ENCODE results near the gene VAX1. TPM values are rescaled to one million over a fixed set of nuclear protein-coding genes. Genes with fewer than 3 reads are reported as not detected.

VAX1 gene
- total RNA-seq, 1 experiment from 2014 or later: 0.04 TPM

DNA sequence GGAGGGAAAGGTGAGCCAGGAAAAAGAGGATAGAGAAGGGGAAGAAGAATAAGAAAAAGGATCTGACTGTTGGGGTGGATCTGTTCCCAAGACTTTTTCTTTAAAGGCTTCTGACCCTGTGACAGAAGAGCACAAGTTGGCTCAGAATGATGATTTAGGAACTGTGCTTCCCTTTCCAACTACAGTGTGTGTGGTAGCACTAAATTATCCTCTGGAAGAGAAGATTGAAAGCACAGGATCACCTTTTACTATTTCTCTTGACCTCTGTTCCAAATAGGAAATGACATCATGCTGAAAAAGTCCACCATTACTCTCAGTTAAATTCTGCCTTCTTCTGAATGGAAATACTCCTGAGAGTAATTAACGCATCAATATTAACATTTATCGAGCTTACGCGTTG, 47.2 kb downstream of the VAX1 start:
- Mint-ChIP-seq H3K4me1 (peaks cover 21% of the 10 kb centered on the region), H3K27me3 (ENCODE audit: low read depth) (peaks cover 2% of the 10 kb centered on the region; the same call in 1 of the 2 replicates), H3K4me3 (no peak overlapping the region), H3K9me3 (no peaks in the 10 kb centered on the region), H3K36me3 (no peaks in the 10 kb centered on the region), H3K27ac (no peak overlapping the region)
- CTCF ChIA-PET: interaction anchor here (0.6 to 1.2 kb wide), 2 partner anchors 84 to 449 kb away, joined by 3 read pairs; no protein-coding TSS in a partner anchor
- DNase-seq (ENCODE audit: low spot score) (no peak), ATAC-seq (no peak)
- TF ChIP-seq ZNF317 (CRISPR knock-in tag; IDR thresholded peaks at IDR 0.05; ENCODE audit: borderline replicate concordance, low read depth) (no peak), FOXK1 (CRISPR knock-in tag; IDR thresholded peaks at IDR 0.05) (no peak), ELF4 (CRISPR knock-in tag; IDR thresholded peaks at IDR 0.05; ENCODE audit: low read depth) (no peak), CREB1 (CRISPR knock-in tag; IDR thresholded peaks at IDR 0.05) (no peak), CBFB (CRISPR knock-in tag; IDR thresholded peaks at IDR 0.05; ENCODE audit: low read depth) (no peak)
- TF ChIP-seq, protein P1, sequence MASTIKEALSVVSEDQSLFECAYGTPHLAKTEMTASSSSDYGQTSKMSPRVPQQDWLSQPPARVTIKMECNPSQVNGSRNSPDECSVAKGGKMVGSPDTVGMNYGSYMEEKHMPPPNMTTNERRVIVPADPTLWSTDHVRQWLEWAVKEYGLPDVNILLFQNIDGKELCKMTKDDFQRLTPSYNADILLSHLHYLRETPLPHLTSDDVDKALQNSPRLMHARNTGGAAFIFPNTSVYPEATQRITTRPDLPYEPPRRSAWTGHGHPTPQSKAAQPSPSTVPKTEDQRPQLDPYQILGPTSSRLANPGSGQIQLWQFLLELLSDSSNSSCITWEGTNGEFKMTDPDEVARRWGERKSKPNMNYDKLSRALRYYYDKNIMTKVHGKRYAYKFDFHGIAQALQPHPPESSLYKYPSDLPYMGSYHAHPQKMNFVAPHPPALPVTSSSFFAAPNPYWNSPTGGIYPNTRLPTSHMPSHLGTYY (CRISPR knock-in tag; IDR thresholded peaks at IDR 0.05): no peak
- TF ChIP-seq, protein P2, sequence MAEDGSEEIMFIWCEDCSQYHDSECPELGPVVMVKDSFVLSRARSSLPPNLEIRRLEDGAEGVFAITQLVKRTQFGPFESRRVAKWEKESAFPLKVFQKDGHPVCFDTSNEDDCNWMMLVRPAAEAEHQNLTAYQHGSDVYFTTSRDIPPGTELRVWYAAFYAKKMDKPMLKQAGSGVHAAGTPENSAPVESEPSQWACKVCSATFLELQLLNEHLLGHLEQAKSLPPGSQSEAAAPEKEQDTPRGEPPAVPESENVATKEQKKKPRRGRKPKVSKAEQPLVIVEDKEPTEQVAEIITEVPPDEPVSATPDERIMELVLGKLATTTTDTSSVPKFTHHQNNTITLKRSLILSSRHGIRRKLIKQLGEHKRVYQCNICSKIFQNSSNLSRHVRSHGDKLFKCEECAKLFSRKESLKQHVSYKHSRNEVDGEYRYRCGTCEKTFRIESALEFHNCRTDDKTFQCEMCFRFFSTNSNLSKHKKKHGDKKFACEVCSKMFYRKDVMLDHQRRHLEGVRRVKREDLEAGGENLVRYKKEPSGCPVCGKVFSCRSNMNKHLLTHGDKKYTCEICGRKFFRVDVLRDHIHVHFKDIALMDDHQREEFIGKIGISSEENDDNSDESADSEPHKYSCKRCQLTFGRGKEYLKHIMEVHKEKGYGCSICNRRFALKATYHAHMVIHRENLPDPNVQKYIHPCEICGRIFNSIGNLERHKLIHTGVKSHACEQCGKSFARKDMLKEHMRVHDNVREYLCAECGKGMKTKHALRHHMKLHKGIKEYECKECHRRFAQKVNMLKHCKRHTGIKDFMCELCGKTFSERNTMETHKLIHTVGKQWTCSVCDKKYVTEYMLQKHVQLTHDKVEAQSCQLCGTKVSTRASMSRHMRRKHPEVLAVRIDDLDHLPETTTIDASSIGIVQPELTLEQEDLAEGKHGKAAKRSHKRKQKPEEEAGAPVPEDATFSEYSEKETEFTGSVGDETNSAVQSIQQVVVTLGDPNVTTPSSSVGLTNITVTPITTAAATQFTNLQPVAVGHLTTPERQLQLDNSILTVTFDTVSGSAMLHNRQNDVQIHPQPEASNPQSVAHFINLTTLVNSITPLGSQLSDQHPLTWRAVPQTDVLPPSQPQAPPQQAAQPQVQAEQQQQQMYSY (CRISPR knock-in tag; IDR thresholded peaks at IDR 0.05): no peak
- TF ChIP-seq, protein P3, sequence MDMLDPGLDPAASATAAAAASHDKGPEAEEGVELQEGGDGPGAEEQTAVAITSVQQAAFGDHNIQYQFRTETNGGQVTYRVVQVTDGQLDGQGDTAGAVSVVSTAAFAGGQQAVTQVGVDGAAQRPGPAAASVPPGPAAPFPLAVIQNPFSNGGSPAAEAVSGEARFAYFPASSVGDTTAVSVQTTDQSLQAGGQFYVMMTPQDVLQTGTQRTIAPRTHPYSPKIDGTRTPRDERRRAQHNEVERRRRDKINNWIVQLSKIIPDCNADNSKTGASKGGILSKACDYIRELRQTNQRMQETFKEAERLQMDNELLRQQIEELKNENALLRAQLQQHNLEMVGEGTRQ (CRISPR knock-in tag; IDR thresholded peaks at IDR 0.05): no peak
- TF ChIP-seq, protein P4, sequence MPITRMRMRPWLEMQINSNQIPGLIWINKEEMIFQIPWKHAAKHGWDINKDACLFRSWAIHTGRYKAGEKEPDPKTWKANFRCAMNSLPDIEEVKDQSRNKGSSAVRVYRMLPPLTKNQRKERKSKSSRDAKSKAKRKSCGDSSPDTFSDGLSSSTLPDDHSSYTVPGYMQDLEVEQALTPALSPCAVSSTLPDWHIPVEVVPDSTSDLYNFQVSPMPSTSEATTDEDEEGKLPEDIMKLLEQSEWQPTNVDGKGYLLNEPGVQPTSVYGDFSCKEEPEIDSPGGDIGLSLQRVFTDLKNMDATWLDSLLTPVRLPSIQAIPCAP (CRISPR knock-in tag; IDR thresholded peaks at IDR 0.05): no peak
- POLR2A ChIA-PET: interaction anchor here (0.8 kb wide), 1 partner anchor 187 kb away, joined by 3 read pairs; no protein-coding TSS in a partner anchor

DNA sequence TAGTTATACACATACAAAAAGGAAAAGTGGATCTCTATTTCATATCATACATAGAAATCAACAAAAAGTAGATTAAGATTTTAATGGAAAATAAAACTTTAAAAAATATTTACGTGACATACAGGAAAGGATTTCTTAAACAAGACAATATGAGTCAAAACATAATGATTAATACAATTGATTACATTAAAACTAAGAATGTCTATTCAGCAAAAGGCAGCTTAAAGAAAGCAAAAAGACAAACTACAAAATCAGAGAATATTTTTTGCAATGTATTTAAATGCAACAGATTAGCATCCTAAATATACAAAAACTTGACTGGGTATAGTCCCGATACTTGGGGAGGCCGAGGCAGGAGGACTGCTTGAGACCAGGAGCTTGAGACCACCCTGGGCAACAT, 50.5 kb downstream of the VAX1 start:
- Mint-ChIP-seq H3K4me1 (0 out of 2 replicates have a peak, but pooled peaks cover 6% of the 10 kb centered on the region), H3K27ac (no peak overlapping the region), H3K4me3 (no peak overlapping the region), H3K36me3 (no peaks in the 10 kb centered on the region), H3K27me3 (ENCODE audit: low read depth) (peaks cover 4% of the 10 kb centered on the region; the same call in 1 of the 2 replicates), H3K9me3 (peaks cover 3% of the 10 kb centered on the region; the same call in 1 of the 2 replicates)
- POLR2A ChIA-PET: no interaction called here
- TF ChIP-seq OVOL2 (CRISPR knock-in tag; IDR thresholded peaks at IDR 0.05; ENCODE audit: borderline replicate concordance): no peak
- TF ChIP-seq ZNF219 (CRISPR knock-in tag; IDR thresholded peaks at IDR 0.05; ENCODE audit: borderline replicate concordance): no peak
- no peak for TF ChIP-seq IRF2 (CRISPR knock-in tag; IDR thresholded peaks at IDR 0.05; ENCODE audit: borderline replicate concordance, low read depth)
- TF ChIP-seq, protein P5, sequence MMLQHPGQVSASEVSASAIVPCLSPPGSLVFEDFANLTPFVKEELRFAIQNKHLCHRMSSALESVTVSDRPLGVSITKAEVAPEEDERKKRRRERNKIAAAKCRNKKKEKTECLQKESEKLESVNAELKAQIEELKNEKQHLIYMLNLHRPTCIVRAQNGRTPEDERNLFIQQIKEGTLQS (CRISPR knock-in tag; conservative IDR thresholded peaks at IDR 0.05): no peak
- TF ChIP-seq, protein P6, sequence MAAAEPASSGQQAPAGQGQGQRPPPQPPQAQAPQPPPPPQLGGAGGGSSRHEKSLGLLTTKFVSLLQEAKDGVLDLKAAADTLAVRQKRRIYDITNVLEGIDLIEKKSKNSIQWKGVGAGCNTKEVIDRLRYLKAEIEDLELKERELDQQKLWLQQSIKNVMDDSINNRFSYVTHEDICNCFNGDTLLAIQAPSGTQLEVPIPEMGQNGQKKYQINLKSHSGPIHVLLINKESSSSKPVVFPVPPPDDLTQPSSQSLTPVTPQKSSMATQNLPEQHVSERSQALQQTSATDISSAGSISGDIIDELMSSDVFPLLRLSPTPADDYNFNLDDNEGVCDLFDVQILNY (CRISPR knock-in tag; IDR thresholded peaks at IDR 0.05): no peak
- TF ChIP-seq, protein P7, sequence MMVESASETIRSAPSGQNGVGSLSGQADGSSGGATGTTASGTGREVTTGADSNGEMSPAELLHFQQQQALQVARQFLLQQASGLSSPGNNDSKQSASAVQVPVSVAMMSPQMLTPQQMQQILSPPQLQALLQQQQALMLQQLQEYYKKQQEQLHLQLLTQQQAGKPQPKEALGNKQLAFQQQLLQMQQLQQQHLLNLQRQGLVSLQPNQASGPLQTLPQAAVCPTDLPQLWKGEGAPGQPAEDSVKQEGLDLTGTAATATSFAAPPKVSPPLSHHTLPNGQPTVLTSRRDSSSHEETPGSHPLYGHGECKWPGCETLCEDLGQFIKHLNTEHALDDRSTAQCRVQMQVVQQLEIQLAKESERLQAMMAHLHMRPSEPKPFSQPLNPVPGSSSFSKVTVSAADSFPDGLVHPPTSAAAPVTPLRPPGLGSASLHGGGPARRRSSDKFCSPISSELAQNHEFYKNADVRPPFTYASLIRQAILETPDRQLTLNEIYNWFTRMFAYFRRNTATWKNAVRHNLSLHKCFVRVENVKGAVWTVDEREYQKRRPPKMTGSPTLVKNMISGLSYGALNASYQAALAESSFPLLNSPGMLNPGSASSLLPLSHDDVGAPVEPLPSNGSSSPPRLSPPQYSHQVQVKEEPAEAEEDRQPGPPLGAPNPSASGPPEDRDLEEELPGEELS (CRISPR knock-in tag; IDR thresholded peaks at IDR 0.05): no peak
- no peak for TF ChIP-seq NFYB (CRISPR knock-in tag; conservative IDR thresholded peaks at IDR 0.05; ENCODE audit: low read depth)
- CTCF ChIA-PET: no interaction called here
- ATAC-seq (no peak), DNase-seq (ENCODE audit: low spot score) (no peak)

Measured in WTC11 (cell line).